NK-92 treated with Interleukin-12 subunit alpha and Interleukin-12 subunit beta, amount 100 ng/mL, for 24 hours (cell line): ENCODE results near the gene RBM34.
A peak's percentile ranks its signal among the peaks of the same experiment; 100 is the strongest.
"Not testable (repeated sequence)": the region's sequence is repeated elsewhere in the genome, so short reads cannot be mapped to it uniquely, and the experiment has no call there.

Experiments
- DNase-seq: peaks from one replicate; lab custom pipeline; 2025; lab: John Stamatoyannopoulos, UW

The RBM34 gene, protein sequence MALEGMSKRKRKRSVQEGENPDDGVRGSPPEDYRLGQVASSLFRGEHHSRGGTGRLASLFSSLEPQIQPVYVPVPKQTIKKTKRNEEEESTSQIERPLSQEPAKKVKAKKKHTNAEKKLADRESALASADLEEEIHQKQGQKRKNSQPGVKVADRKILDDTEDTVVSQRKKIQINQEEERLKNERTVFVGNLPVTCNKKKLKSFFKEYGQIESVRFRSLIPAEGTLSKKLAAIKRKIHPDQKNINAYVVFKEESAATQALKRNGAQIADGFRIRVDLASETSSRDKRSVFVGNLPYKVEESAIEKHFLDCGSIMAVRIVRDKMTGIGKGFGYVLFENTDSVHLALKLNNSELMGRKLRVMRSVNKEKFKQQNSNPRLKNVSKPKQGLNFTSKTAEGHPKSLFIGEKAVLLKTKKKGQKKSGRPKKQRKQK

GRCh38 chr1:235160957-235161684 lies at the start of gene RBM34:
TSS of gene RBM34 (minus strand) at chr1:235161250. CDS start at chr1:235161226, 24 bp downstream.
- peak; percentile 87 for DNase-seq

DNA sequence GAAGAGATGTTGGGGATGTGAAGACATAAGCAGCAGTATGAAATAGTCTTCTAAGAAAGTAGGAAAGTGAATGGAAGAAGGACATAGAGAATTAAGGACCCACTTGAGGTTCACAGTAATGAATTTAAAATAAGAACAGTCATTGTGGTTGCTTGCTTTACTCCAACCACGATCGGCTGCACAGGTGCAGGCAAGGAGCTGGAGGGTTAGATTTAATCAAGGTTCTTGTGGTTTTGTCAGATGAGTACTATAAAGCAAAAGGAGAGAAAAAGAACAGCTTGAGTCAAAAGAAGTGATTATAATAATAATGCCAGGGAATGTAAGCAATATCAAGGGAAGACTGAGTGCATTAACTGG lies 46.1 kb upstream of the RBM34 start:
- no peak for DNase-seq

- no peak for DNase-seq
These were observed 45.6 kb upstream of the RBM34 start for GRCh38 chr1:235206533-235207208.

GRCh38 chr1:235205687-235206086 lies 44.6 kb upstream of the RBM34 start:
- DNase-seq = no peak

- DNase-seq = no peak
These were observed 42.4 kb upstream of the RBM34 start for GRCh38 chr1:235203428-235203827.

DNA sequence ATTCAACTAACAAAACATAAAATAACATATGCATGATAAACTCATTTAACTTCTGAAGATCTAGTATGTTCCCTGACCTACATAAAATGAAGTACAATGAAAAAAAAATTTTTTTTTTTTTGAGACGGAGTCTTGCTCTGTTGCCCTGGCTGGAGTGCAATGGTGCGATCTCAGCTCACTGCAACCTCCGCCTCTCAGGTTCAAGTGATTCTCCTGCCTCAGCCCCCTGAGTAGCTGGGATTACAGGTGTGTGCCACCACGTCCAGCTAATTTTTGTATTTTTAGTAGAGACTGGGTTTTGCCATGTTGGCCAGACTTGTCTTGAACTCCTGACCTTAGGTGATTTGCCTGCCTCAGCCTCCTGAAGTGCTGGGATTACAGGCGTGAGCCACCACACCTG lies 41.4 kb upstream of the RBM34 start:
- not testable (repeated sequence) for DNase-seq

DNA sequence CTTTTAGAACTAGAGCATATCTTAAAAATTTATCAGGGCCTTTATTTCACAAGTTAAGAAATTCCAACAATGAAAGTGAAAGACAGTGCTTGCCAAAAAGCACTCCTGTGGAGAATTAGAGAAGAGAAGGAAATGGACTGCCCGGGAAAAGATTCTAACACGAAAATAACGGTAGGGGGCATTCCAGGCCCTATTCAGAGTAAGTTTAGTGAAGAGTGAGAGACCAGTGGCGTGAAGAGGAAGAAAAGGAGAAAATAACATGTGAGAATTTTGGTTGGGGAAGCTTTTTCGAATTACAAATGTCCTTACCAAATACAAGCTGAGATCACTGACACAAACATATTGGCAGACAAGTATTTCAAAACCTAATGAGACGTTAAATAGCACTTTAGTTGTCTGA lies 38.4 kb upstream of the RBM34 start:
- no peak for DNase-seq

DNA sequence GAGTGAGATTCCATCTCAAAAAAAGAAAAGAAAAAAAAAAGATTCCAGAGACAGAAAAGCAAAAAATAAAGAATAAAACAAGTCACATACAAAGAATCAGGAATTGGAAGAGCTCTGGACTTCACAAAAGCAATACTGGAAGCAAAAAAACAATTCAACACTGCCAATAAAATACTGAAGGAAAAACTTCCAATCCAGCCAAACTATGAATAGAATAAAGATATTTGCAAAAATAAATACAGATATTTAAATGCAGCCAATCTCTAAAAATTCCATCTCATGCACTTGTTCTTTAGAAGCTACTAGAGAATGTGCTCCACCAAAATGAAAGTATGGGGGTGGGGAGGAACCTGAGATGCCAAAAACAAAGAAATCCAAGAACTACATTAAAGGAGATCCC lies 29.4 kb upstream of the RBM34 start:
- no peak for DNase-seq

GRCh38 chr1:235187316-235187715 lies 26.3 kb upstream of the RBM34 start:
- DNase-seq = no peak

GRCh38 chr1:235181561-235182245 lies 20.7 kb upstream of the RBM34 start:
- no peak for DNase-seq

- no peak for DNase-seq
These were observed 19.9 kb upstream of the RBM34 start for GRCh38 chr1:235180916-235181460.

DNA sequence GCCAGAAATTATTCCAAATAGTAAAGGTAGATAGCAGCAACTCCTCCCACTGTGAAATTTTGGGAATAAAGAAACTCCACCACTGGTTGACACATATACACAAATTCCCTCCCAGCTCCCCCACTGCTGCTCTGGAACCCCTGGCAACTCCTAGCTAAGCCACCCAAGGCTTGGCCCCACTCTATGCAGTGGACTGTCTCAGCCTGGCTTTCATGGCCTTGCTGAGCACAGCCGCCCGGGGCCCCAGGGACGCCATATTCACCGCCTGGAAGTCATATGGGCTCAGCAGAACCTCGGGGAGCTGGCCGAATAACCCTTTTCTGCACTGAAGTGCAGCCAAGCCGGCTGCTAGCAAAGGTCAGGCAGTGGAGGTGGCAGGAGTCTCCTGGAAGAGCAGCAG lies 15.4 kb upstream of the RBM34 start:
- no peak for DNase-seq

DNA sequence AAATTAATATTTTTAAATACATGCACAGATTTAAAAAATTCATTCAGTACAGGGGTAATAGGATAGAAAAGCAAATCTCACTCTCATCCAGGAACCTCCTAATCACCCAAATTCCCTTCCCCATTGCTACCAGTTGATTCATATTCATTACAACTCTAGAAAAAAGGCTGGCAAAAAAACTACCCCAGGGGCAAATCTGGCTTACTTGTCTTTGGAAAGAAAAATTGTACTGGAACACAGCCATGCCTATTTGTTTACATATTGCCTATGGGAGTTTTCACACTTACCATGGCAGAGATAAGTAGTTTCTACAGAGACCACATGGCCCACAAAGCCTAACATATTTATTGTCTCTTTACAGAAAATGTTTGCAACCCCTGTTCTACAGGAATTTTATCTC lies 8.9 kb upstream of the RBM34 start:
- DNase-seq = no peak

GRCh38 chr1:235168375-235168774 lies 7.3 kb upstream of the RBM34 start:
- no peak for DNase-seq

- DNase-seq = no peak
These were observed 756 bp upstream of the RBM34 start for GRCh38 chr1:235161685-235162327.

GRCh38 chr1:235160383-235160956 lies 580 bp downstream of the RBM34 start:
- DNase-seq = no peak

- not testable (repeated sequence) for DNase-seq
These were observed 1.1 kb downstream of the RBM34 start for GRCh38 chr1:235159930-235160329.

DNA sequence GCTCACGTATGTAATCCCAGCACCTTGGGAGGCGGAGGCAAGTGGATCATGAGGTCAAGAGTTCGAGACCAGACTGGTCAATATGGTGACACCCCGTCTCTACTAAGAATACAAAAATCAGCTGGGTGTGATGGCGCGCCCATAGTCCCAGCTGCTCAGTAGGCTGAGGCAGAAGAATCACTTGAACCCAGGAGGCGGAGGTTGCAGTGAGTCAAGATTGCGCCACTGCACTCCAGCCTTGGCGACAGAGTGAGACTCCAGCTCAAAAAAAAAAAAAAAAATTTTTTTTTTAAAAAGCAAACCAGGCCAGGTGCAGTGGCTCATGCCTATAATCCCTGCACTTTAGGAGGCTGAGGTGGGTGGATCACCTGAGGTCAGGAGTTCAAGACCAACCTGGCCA lies 1.8 kb downstream of the RBM34 start:
- DNase-seq = not testable (repeated sequence)

DNA sequence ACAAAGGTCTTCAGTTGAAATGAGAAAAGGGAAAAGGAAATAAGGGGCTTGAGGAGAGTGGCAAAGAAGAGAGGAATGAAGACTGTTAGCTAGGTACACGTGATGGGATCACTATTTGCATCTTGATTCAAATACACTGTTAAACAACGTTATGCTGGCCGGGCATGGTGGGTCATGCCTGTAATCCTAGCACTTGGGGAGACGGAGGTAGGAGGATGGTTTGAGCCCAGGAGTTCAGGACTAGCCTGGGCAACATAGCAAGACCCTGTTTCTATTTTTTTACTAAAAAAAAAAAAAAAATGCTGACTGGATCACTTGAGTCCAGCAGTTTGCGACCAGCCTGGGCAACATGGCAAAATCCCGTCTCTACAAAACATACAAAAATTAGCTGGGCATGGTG lies 2.4 kb downstream of the RBM34 start:
- no peak for DNase-seq

DNA sequence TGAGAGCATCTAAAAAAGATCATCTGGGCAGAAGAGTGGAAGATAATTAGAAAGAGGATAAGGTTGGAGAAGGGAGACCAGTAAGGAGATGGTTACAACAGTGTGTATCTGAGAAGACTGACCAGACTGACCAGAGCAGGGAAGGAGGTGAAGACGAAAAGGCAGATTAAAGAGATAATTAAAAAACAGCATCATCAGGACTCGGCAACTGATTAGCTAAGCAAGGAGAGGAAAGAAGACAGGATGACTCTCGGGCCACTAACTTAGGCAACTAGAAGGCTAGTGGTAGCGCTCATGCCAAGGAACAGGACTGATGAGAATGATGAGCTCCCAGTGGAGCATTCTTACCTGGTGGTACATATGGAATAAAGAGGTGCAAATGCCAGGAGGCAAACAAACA lies 3.9 kb downstream of the RBM34 start:
- DNase-seq = no peak

GRCh38 chr1:235156740-235157139 lies 4.3 kb downstream of the RBM34 start:
- no peak for DNase-seq
